Transverse colon (tissue), 4 donors: ENCODE data around the gene PCCA. TPM values are rescaled to one million over a fixed set of nuclear protein-coding genes. Genes with fewer than 3 reads are reported as not detected.

Experiments
- DNase-seq: peaks from one replicate; pipeline ENCODE4 v3.0.0-alpha.2; 2019
- H3K27ac ChIP-seq, 4 donors: fragments of 200-600 bp; sonication (generic); 2 replicates each; pipeline ENCODE4 v1.5.1; 2016 to 2018; ENCODE audit warnings: inconsistent platforms in 4 of 4
- H3K27me3 ChIP-seq: fragments of 200-600 bp; sonication (generic); 2 replicates; pipeline ENCODE4 v1.5.1; 2017; ENCODE audit warnings: inconsistent platforms
- H3K36me3 ChIP-seq, 4 donors: fragments of 200-600 bp; sonication (generic); 2 replicates each; pipeline ENCODE4 v1.5.1; 2017 to 2019; ENCODE audit warnings: inconsistent platforms in 4 of 4
- H3K4me1 ChIP-seq, 4 donors: fragments of 200-600 bp; sonication (generic); 2 replicates each; pipeline ENCODE4 v1.5.1; 2017 to 2020; ENCODE audit warnings: inconsistent platforms in 4 of 4
- H3K4me3 ChIP-seq, 4 donors: fragments of 200-600 bp; sonication (generic); 1 replicate in 1 of 4; 2 replicates in 3 of 4; pipeline versions ENCODE4 v1.5.1 to v1.6.1; 2017 to 2019; ENCODE audit warnings: inconsistent platforms in 4 of 4
- H3K9me3 ChIP-seq, 2 donors: fragments of 200-600 bp; sonication (generic); 2 replicates each; pipeline ENCODE4 v1.5.1; 2017 to 2019; ENCODE audit warnings: inconsistent platforms in 2 of 2
- CTCF ChIP-seq, 5 experiments: fragments of 200-600 bp in 3 of 5; fragments of 450-650 bp in 2 of 5; sonication (generic) in 3 of 5; IDR thresholded peaks; 1 replicate in 2 of 5; 2 replicates in 3 of 5; pipeline ENCODE4 v1.5.1; 2016 to 2017; ENCODE audit warnings: antibody characterized with exemption in 5 of 5, inconsistent platforms in 3 of 5, mild to moderate bottlenecking in 2 of 5, moderate library complexity in 1 of 5
- EP300 ChIP-seq: sonication (generic); formaldehyde crosslinking; IDR thresholded peaks from one replicate; pipeline ENCODE4 v1.6.1; 2017; ENCODE audit warnings: antibody characterized with exemption, low read depth
- POLR2A ChIP-seq: fragments of 450-650 bp; IDR thresholded peaks from one replicate; pipeline ENCODE4 v1.6.1; 2016; ENCODE audit warnings: antibody characterized with exemption, mild to moderate bottlenecking, moderate library complexity
- POLR2AphosphoS5 ChIP-seq, 3 donors: sonication (generic); formaldehyde crosslinking; IDR thresholded peaks; one replicate each; pipeline ENCODE4 v1.6.1; 2016; ENCODE audit warnings: antibody characterized with exemption in 3 of 3
- WGBS, 2 donors: methylation state at CpG; one replicate each; pipeline ENCODE4 v1.1.5; 2018; ENCODE audit warnings: low coverage in 1 of 2; 5-methylcytosine and 5-hydroxymethylcytosine counted together
- in situ Hi-C, 4 donors: fragments of 200-750 bp; cut with MboI; loops; one replicate each; pipeline versions ENCODE4 v1.15.0 to v1.15.1; 2017; ENCODE audit warnings: low sequenced_read_pairs in 3 of 4, low pct_ligation_motif_present in 1 of 4, low pct_unique_long_range_greater_than_20kb in 1 of 4
- intact Hi-C: fragments of 100-400 bp; cut with DNase I; formaldehyde crosslinking; loops from one replicate; pipeline ENCODE4 v1.15.1; 2023; ENCODE audit warnings: low total_unique reads
- total RNA-seq, 4 donors: library from RNA; depleted of rRNA; stranded (reverse); fragments of >200 nt; gene quantifications; one replicate each; pipeline ENCODE4 v1.1.0, GENCODE V29; 2016

Gene PCCA
- total RNA-seq, 4 donors from 2014 or later, result 13.1 to 87.8 (median 74.6) TPM

- intact Hi-C loops (no loop called here), in situ Hi-C loops (no loop called here)
- TF ChIP-seq POLR2A, result no peak
- TF ChIP-seq EP300, result no peak
- no peak for TF ChIP-seq POLR2AphosphoS5 (IDR thresholded peaks at IDR 0.05)
- TF ChIP-seq CTCF (IDR thresholded peaks at IDR 0.05), result no peak
- WGBS, 2 donors, result 77% methylated on average over 4 of the region's 4 CpGs
- no peaks in the 10 kb centered on the region for H3K36me3 ChIP-seq
- H3K4me3 ChIP-seq, result no peak overlapping the region
- H3K4me1 ChIP-seq, result peaks cover 0 to 26% (median 0%) of the 10 kb centered on the region in 4 donors
- H3K27ac ChIP-seq, result no peak overlapping the region
- H3K9me3 ChIP-seq, result no peaks in the 10 kb centered on the region
- H3K27me3 ChIP-seq, result no peaks in the 10 kb centered on the region
- no peak for DNase-seq
Observed at GRCh38 chr13:100397627-100398026, 308.7 kb downstream of the PCCA start.

- no peak for DNase-seq
- Histone ChIP-seq H3K27ac (no peak overlapping the region), H3K9me3 (no peaks in the 10 kb centered on the region), H3K4me3 (no peak overlapping the region), H3K36me3 (no peaks in the 10 kb centered on the region), H3K4me1 (peaks cover 0 to 20% (median 0%) of the 10 kb centered on the region in 4 donors), H3K27me3 (no peaks in the 10 kb centered on the region)
- in situ Hi-C loops, result no loop called here
- intact Hi-C loops, result no loop called here
- no peak for TF ChIP-seq POLR2A
- 97 to 100% methylated on average over 2 of the region's 2 CpGs for WGBS, 2 donors
Observed at GRCh38 chr13:100398360-100398759, 309.5 kb downstream of the PCCA start.

GRCh38 chr13:100399455-100399854 is 310.6 kb downstream of the PCCA start:
- no peak overlapping the region for H3K27ac ChIP-seq
- WGBS, 2 donors, result 79 to 91% methylated on average over 1 of the region's 1 CpG

GRCh38 chr13:100403675-100404074 is 314.8 kb downstream of the PCCA start:
- 89 to 92% methylated on average over 5 to 6 of the region's 6 CpGs for WGBS, 2 donors

More at GRCh38 chr13:100399455-100399854, 310.6 kb downstream of the PCCA start:
- Histone ChIP-seq H3K36me3 (no peaks in the 10 kb centered on the region), H3K27me3 (no peaks in the 10 kb centered on the region), H3K4me1 (peaks cover 0 to 14% (median 0%) of the 10 kb centered on the region in 4 donors), H3K4me3 (no peak overlapping the region), H3K9me3 (no peaks in the 10 kb centered on the region)
- TF ChIP-seq POLR2AphosphoS5 (IDR thresholded peaks at IDR 0.05), result no peak
- no peak for TF ChIP-seq CTCF (IDR thresholded peaks at IDR 0.05)
- no peak for TF ChIP-seq EP300
- no peak for TF ChIP-seq POLR2A
- in situ Hi-C loops, result no loop called here
- intact Hi-C loops, result no loop called here
- no peak for DNase-seq

More at GRCh38 chr13:100403675-100404074, 314.8 kb downstream of the PCCA start:
- DNase-seq, result no peak
- no peak for TF ChIP-seq POLR2A
- TF ChIP-seq EP300, result no peak
- no peak for TF ChIP-seq CTCF (IDR thresholded peaks at IDR 0.05)
- TF ChIP-seq POLR2AphosphoS5 (IDR thresholded peaks at IDR 0.05), result no peak
- peaks cover 0 to under 1% (median 0%) of the 10 kb centered on the region in 4 donors for H3K36me3 ChIP-seq
- intact Hi-C loops, result no loop called here
- in situ Hi-C loops, result no loop called here
- no peak overlapping the region for H3K4me3 ChIP-seq
- H3K4me1 ChIP-seq, result no peaks in the 10 kb centered on the region
- H3K27ac ChIP-seq, result no peak overlapping the region
- H3K27me3 ChIP-seq, result no peaks in the 10 kb centered on the region
- H3K9me3 ChIP-seq, result peaks cover 21 to 24% of the 10 kb centered on the region in 2 donors
